HepG2 (cell line): ENCODE measurements around the gene FAAH2. TPM values are rescaled to one million over a fixed set of nuclear protein-coding genes. Genes with fewer than 3 reads are reported as not detected.

ENCODE experiments used
- ATAC-seq: fragments of 200-7000 bp; cut with Tn5 transposase; 3 replicates; pipeline ENCODE4 v1.9.1; 2020; ENCODE audit warnings: mild to moderate bottlenecking, moderate library complexity
- BruUV-seq: library from RNA; stranded (reverse); fragments of 400-500 nt; replicated peaks from 2 replicates; lab custom pipeline; 2021; lab: Mats Ljungman, UMichigan
- CTCF ChIA-PET: fragments of 300-600 bp; formaldehyde crosslinking; extraction: SDS; loops from one replicate; lab custom pipeline; 2021; ENCODE audit warnings: low total read pairs, inconsistent platforms, low intra/inter-chr PET ratio; lab: Yijun Ruan, JAX
- POLR2A ChIA-PET: fragments of 350-600 bp; sonication (Branson Sonifier 250); formaldehyde crosslinking; loops from one replicate; lab custom pipeline; 2020; ENCODE audit warnings: antibody characterized with exemption, inconsistent platforms; lab: Yijun Ruan, JAX
- DNase-seq: peaks from one replicate; pipeline ENCODE4 v3.0.0-alpha.2; 2015; ENCODE audit warnings: low spot score
- FAIRE-seq: peaks from 3 replicates; lab custom pipeline; 2011; peaks lifted over from hg19 to GRCh38; lab: Jason Lieb, UNC
- H2AFZ ChIP-seq: one replicate; pipeline ENCODE4 v1.6.1; 2011; ENCODE audit warnings: low read length, inconsistent platforms
- H3K27ac ChIP-seq: fragments of 300-600 bp; 3 replicates; pipeline ENCODE4 v1.8.0; 2011; ENCODE audit warnings: mixed run types, mild to moderate bottlenecking, mixed read lengths, low read length, inconsistent platforms; ENCODE audit not compliant: insufficient read depth; ENCODE audit errors: extremely low read length
- H3K27me3 ChIP-seq, 2 experiments: fragments of 200-600 bp in 1 of 2; 2 replicates in 1 of 2; 3 replicates in 1 of 2; pipeline versions ENCODE4 v1.6.0 to v1.8.0; 2011; ENCODE audit warnings: low read length in 2 of 2, mild to moderate bottlenecking in 2 of 2, moderate library complexity in 2 of 2, inconsistent platforms in 1 of 2; ENCODE audit not compliant: insufficient read depth in 2 of 2, control insufficient read depth in 1 of 2
- H3K36me3 ChIP-seq, 2 experiments: fragments of 200-600 bp in 1 of 2; replicated peaks in 1 of 2; 2 replicates in 1 of 2; 3 replicates in 1 of 2; pipeline versions ENCODE4 v1.5.1 to v1.8.0; 2011; ENCODE audit warnings: low read length in 2 of 2, inconsistent platforms in 1 of 2; ENCODE audit not compliant: insufficient read depth in 2 of 2, control insufficient read depth in 1 of 2
- H3K4me1 ChIP-seq: 2 replicates; pipeline ENCODE4 v1.5.1; 2012; ENCODE audit warnings: low read length, inconsistent platforms; ENCODE audit not compliant: insufficient read depth
- H3K4me2 ChIP-seq: 2 replicates; pipeline ENCODE4 v1.6.0; 2011; ENCODE audit warnings: low read depth, low read length, inconsistent platforms
- H3K4me3 ChIP-seq, 3 experiments: fragments of 200-600 bp in 1 of 3; sonication (generic), shearing (Covaris generic) in 1 of 3; replicated peaks in 1 of 3; 2 replicates each; pipeline ENCODE4 v1.5.1; 2011 to 2016; ENCODE audit warnings: low read length in 3 of 3, inconsistent platforms in 2 of 3, low read depth in 2 of 3, mild to moderate bottlenecking in 2 of 3, control low read depth in 1 of 3, mixed read lengths in 1 of 3; ENCODE audit not compliant: insufficient read depth in 1 of 3
- H3K79me2 ChIP-seq: one replicate; pipeline ENCODE4 v1.6.1; 2011; ENCODE audit warnings: low read length, inconsistent platforms; ENCODE audit not compliant: insufficient read depth
- H3K9ac ChIP-seq: 2 replicates; pipeline ENCODE4 v1.6.0; 2011; ENCODE audit warnings: mild to moderate bottlenecking, low read depth, low read length, inconsistent platforms; ENCODE audit not compliant: insufficient read depth
- H3K9me3 ChIP-seq: 2 replicates; pipeline ENCODE4 v1.5.1; 2012; ENCODE audit warnings: mild to moderate bottlenecking, low read length
- H4K20me1 ChIP-seq: 2 replicates; pipeline ENCODE4 v1.6.0; 2011; ENCODE audit warnings: inconsistent platforms, mild to moderate bottlenecking, low read length, moderate library complexity; ENCODE audit not compliant: insufficient read depth
- POLR2A ChIP-seq, 2 experiments: IDR thresholded peaks; 2 replicates each; pipeline ENCODE4 v1.6.1; 2011; ENCODE audit warnings: low read depth in 2 of 2, low read length in 2 of 2, mild to moderate bottlenecking in 1 of 2, moderate library complexity in 1 of 2; ENCODE audit not compliant: insufficient read depth in 1 of 2
- PRMT3 ChIP-seq: sonication (generic); formaldehyde crosslinking; IDR thresholded peaks from 2 replicates; pipeline ENCODE4 v1.8.1; 2022; ENCODE audit warnings: low read depth, mild to moderate bottlenecking, moderate library complexity, missing genetic modification reagents, borderline replicate concordance
- ZFP41 ChIP-seq: sonication (generic); formaldehyde crosslinking; IDR thresholded peaks from 2 replicates; pipeline ENCODE4 v1.4.0; 2020; ENCODE audit warnings: mild to moderate bottlenecking, missing genetic modification reagents, borderline replicate concordance
- ZNF143 ChIP-seq: sonication (generic); formaldehyde crosslinking; IDR thresholded peaks from 2 replicates; pipeline ENCODE4 v1.4.0; 2020; ENCODE audit warnings: missing genetic modification reagents
- ZNF724P ChIP-seq: sonication (generic); formaldehyde crosslinking; IDR thresholded peaks from 2 replicates; pipeline ENCODE4 v1.8.0; 2022; ENCODE audit warnings: missing genetic modification reagents, borderline replicate concordance
- WGBS: methylation state at CpG from one replicate; pipeline ENCODE4 v1.1.6; 2017; ENCODE audit warnings: low lambda C conversion rate; 5-methylcytosine and 5-hydroxymethylcytosine counted together
- in situ Hi-C: cut with HindIII; loops from 2 replicates; pipeline ENCODE4 v1.10.0; 2017; ENCODE audit warnings: low pct_unique_long_range_greater_than_20kb; ENCODE audit not compliant: extremely low pct_ligation_motif_present
- intact Hi-C: fragments of 100-400 bp; cut with micrococcal nuclease; formaldehyde crosslinking; loops from one replicate; pipeline ENCODE4 v1.10.0; 2022; ENCODE audit not compliant: unreplicated experiment
- polyA plus RNA-seq, 8 experiments: library from polyadenylated mRNA; depleted of rRNA in 3 of 8; stranded (reverse) in 7 of 8; unstranded in 1 of 8; fragments of >200 nt; fragmentation: Illumina TruSeq in 4 of 8; extraction: Trizol in 4 of 8; gene quantifications; 2 replicates each; pipeline versions ENCODE4 v1.2.1 to v1.2.3, GENCODE V29; 2011 to 2016; ENCODE audit warnings: low read depth in 4 of 8, missing spikeins in 1 of 8, mixed read lengths in 1 of 8; ENCODE audit not compliant: insufficient read depth in 1 of 8
- total RNA-seq, 5 experiments: library from RNA; depleted of rRNA; stranded (reverse); fragments of >200 nt; fragmentation: Illumina TruSeq; extraction: Trizol; gene quantifications; 2 replicates each; pipeline ENCODE4 v1.2.3, GENCODE V29; 2016; ENCODE audit warnings: low read depth in 1 of 5
- TF ChIP-seq, protein P1 (sequence below): sonication (generic); formaldehyde crosslinking; IDR thresholded peaks from 2 replicates; pipeline ENCODE4 v1.5.0; 2020; ENCODE audit warnings: mild to moderate bottlenecking, missing genetic modification reagents, moderate library complexity

Gene FAAH2
- total and polyA plus RNA-seq, 2 of the 13 experiments (the other 11 are each of a cell fraction or from before 2014, with no cell fraction given) = 1.6 to 3.3 TPM

GRCh38 chrX:57282568-57282967 is 3.9 kb upstream of the FAAH2 start:
- WGBS = 0% methylated on average over 4 of the region's 4 CpGs
- DNase-seq (no peak), FAIRE-seq (no peak), ATAC-seq (peak; percentile 48)
- in situ Hi-C loops = loop anchor here (10.0 kb wide), 1 partner anchor 172 kb away; no protein-coding TSS in a partner anchor
- peak overlapping the region in 1 of 3 experiments; percentile 40; a peak in 1 of 6 replicates for H3K4me3 ChIP-seq
- no peaks in the 10 kb centered on the region for H3K36me3 ChIP-seq
- TF ChIP-seq ZFP41 (CRISPR knock-in tag) (no peak), ZNF143 (CRISPR knock-in tag) (no peak)
- TF ChIP-seq, protein P1, sequence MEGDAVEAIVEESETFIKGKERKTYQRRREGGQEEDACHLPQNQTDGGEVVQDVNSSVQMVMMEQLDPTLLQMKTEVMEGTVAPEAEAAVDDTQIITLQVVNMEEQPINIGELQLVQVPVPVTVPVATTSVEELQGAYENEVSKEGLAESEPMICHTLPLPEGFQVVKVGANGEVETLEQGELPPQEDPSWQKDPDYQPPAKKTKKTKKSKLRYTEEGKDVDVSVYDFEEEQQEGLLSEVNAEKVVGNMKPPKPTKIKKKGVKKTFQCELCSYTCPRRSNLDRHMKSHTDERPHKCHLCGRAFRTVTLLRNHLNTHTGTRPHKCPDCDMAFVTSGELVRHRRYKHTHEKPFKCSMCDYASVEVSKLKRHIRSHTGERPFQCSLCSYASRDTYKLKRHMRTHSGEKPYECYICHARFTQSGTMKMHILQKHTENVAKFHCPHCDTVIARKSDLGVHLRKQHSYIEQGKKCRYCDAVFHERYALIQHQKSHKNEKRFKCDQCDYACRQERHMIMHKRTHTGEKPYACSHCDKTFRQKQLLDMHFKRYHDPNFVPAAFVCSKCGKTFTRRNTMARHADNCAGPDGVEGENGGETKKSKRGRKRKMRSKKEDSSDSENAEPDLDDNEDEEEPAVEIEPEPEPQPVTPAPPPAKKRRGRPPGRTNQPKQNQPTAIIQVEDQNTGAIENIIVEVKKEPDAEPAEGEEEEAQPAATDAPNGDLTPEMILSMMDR (CRISPR knock-in tag) = peak; percentile 17; the same call in 1 of the 2 replicates
- intact Hi-C loops = no loop called here
- H3K27ac ChIP-seq = no peak overlapping the region
- no peak overlapping the region for H2AFZ ChIP-seq
- H3K4me2 ChIP-seq = peak overlapping the region; percentile 58
- H3K79me2 ChIP-seq = no peaks in the 10 kb centered on the region
- BruUV-seq = no TSS peak
- ChIA-PET CTCF (no interaction called here), POLR2A (no interaction called here)
- H4K20me1 ChIP-seq = no peaks in the 10 kb centered on the region
- no peak overlapping the region for H3K9ac ChIP-seq
- peaks cover 26% of the 10 kb centered on the region; the same call in 1 of the 2 replicates for H3K4me1 ChIP-seq
- no peaks in the 10 kb centered on the region for H3K9me3 ChIP-seq
- no peaks in the 10 kb centered on the region; a peak in 1 of 5 replicates for H3K27me3 ChIP-seq

DNA sequence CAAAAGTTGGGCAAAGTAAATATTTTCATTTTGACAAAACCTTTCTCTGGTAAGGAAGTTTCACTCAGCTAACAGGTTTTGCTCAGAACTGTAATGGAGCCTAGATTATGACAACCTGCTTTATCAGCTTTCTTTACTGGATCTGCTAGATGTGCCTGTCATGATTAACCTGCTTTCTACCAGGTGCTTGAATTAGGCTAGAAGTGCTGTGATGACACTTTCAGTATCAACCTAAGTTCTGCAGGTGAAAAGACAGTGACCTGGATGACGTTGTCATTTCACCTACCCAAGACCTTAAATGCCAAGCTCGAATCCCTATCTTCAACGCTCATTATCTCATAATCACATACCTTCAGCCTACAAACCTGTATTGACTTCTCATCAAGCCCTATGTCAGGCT is 1.5 kb upstream of the FAAH2 start:
- Histone ChIP-seq H3K27me3 (no peaks in the 10 kb centered on the region; a peak in 1 of 5 replicates), H2AFZ (no peak overlapping the region), H3K9me3 (no peaks in the 10 kb centered on the region), H3K9ac (no peak overlapping the region), H3K36me3 (no peaks in the 10 kb centered on the region), H3K4me1 (peaks cover 26% of the 10 kb centered on the region; the same call in 1 of the 2 replicates), H3K4me3 (no peak overlapping the region)
- ATAC-seq (no peak), FAIRE-seq (no peak)
- intact Hi-C loops = no loop called here
- in situ Hi-C loops = loop anchor here (10.0 kb wide), 1 partner anchor 170 kb away; no protein-coding TSS in a partner anchor
- TF ChIP-seq ZNF724P (no peak), POLR2A (IDR thresholded peaks at IDR 0.05; ENCODE audit: insufficient read depth in 1 of 2, low read depth in 2 of 2, low read length in 2 of 2) (no peak), PRMT3 (no peak)
- TF ChIP-seq, all 625 proteins: peak for 0
- no peak for DNase-seq
- Histone ChIP-seq H3K79me2 (no peaks in the 10 kb centered on the region), H4K20me1 (no peaks in the 10 kb centered on the region), H3K4me2 (no peak overlapping the region), H3K27ac (no peak overlapping the region)
- CTCF ChIA-PET = no interaction called here
- no TSS peak for BruUV-seq
- 14% methylated on average over 2 of the region's 3 CpGs for WGBS
- POLR2A ChIA-PET = no interaction called here
